Measurements from ENCODE around the gene CIDEA. TPM values are rescaled to one million over a fixed set of nuclear protein-coding genes. Genes with fewer than 3 reads are reported as not detected.
A peak's percentile ranks its signal among the peaks of the same experiment; 100 is the strongest.

Gene CIDEA
- total RNA-seq, 1 donor from 2014 or later = not detected

DNA sequence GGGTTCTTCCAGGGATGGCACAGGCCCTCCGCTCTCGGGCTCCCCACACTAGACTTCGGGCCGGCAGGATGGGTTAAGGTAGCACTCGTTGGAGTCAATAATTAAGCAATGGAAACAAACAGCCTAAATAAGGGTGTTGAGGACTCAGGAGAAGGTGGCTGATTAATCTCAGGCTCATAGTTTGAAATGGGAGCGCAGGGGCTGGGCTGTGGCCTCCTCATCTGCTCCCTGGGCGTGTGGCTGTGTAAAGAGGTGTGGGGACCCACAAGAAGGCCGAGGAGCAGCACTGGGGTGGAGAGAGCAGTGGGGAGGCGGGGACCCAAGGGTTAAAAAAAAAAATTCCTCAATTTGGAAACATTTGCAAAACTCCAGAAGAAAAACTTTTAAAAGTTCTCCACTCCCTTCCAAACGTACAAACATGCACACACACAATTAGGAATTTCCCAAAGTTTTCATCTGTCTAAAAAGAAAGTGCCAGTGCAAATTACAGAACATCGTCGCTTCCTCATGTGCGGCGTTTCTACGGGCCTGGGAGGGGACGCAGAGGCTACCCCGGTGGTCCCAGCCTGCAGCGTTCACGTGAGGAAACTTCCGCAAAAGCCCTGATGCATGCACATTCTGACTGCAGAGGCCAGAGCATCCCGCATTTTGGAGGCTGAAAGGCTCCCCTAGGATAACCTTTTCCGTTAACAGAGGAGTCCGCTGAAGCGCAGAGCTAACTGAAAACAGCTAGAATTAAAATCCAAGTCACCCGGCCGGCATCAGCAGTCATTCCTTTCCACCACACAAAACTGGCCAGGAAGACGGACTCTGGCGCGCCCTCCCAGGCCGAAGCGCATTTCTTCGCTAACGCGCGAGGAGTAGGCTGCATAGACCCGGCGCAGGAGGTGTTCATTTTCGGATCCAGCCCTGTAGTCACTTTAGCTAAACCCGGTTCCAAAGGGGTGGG is 52.9 kb downstream of the CIDEA start:
- Mint-ChIP-seq H3K4me3 (peak overlapping the region; percentile 93), H3K27ac (peak overlapping the region; percentile 96), H3K27me3 (peaks cover 30% of the 10 kb centered on the region), H3K4me1 (ENCODE audit: unreplicated experiment) (peaks cover 20% of the 10 kb centered on the region), H3K36me3 (peaks cover 21% of the 10 kb centered on the region), H3K9me3 (peaks cover 6% of the 10 kb centered on the region)
- TF ChIP-seq, protein P1, sequence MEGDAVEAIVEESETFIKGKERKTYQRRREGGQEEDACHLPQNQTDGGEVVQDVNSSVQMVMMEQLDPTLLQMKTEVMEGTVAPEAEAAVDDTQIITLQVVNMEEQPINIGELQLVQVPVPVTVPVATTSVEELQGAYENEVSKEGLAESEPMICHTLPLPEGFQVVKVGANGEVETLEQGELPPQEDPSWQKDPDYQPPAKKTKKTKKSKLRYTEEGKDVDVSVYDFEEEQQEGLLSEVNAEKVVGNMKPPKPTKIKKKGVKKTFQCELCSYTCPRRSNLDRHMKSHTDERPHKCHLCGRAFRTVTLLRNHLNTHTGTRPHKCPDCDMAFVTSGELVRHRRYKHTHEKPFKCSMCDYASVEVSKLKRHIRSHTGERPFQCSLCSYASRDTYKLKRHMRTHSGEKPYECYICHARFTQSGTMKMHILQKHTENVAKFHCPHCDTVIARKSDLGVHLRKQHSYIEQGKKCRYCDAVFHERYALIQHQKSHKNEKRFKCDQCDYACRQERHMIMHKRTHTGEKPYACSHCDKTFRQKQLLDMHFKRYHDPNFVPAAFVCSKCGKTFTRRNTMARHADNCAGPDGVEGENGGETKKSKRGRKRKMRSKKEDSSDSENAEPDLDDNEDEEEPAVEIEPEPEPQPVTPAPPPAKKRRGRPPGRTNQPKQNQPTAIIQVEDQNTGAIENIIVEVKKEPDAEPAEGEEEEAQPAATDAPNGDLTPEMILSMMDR (conservative IDR thresholded peaks at IDR 0.05) = no peak
- no peak for DNase-seq (ENCODE audit: extremely low spot score, unreplicated experiment)

DNA sequence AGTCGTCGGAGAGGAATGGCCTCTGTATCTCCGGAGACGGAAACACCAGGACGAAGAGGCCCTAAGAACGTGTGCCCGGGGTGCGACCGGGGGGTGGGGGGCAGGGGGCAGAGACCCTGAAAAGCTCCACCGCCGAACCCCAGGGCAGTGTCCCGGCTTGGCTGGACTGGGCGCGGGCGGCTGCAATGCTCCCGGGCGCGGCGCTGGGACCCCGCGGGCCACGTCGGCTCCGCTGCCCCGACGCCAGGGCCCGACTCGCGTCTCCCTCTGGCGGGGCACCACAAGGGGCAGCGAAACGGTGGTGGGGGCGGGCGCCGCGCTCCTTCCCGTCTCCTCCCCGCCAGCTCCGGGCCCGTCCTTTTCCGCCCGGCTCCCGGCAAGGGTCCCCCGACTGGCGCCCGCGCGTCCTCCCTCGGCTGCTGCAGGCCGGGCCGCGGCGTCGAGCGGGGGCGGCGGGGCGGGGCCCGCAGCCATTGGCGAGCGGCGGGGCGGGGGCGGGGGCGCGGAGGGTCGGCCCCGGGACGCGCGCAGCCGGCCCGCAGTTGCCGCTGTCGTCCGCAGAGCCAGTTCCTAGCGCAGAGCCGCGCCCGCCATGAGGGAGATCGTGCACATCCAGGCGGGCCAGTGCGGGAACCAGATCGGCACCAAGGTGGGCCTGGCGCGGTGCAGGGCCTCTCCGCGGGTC is 53.7 kb downstream of the CIDEA start, which contains the start of gene TUBB6:
TUBB6 (plus strand) TSS at position 541 of the 685 bp plus-strand sequence; CDS start at position 593, 52 bp downstream.
- Mint-ChIP-seq H3K27me3 (peaks cover 30% of the 10 kb centered on the region), H3K4me3 (peak within 1 kb of the TSS; percentile 93), H3K27ac (peak within 1 kb of the TSS; percentile 96), H3K9me3 (peaks cover 6% of the 10 kb centered on the region), H3K4me1 (ENCODE audit: unreplicated experiment) (peaks cover 20% of the 10 kb centered on the region), H3K36me3 (peaks cover 21% of the 10 kb centered on the region)
- no peak for DNase-seq (ENCODE audit: extremely low spot score, unreplicated experiment)
- TF ChIP-seq, protein P1 (conservative IDR thresholded peaks at IDR 0.05) = no peak

DNA sequence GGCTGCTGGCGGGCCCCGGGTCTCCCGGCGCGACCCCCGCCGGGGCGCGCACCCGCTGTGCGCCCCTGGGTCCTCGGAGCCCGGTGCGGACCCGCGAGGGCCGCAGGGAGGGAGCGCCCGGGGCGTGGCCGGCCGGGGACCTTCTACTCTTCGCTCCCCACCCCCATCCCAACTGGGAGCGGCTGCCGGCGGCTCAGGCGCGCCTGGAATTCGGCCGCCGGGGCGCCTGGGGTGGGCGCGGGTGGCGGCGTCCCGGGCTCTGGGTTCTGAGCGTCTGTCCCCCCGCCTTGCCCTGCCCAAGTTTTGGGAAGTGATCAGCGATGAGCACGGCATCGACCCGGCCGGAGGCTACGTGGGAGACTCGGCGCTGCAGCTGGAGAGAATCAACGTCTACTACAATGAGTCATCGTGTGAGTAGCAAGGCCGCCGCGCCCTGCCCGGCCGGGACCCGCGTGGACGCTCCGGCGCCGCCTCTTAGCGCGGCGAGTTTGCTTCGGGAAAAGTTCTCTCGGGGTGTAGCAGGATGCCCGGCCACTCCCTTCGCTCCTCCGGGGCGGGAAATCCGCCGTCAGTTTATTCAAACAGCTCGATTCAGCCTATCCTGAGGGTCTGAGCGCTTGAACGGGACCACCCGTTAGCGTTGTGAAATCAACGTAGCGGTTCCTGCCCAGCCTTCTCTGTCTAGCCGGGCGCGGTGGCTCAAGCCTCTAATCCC is 54.4 kb downstream of the CIDEA start:
- TF ChIP-seq, protein P1 (conservative IDR thresholded peaks at IDR 0.05) = no peak
- Mint-ChIP-seq H3K4me1 (ENCODE audit: unreplicated experiment) (peaks cover 27% of the 10 kb centered on the region), H3K27ac (peak overlapping the region; percentile 87), H3K4me3 (peak overlapping the region; percentile 90), H3K36me3 (peaks cover 28% of the 10 kb centered on the region), H3K27me3 (peaks cover 30% of the 10 kb centered on the region), H3K9me3 (peaks cover 6% of the 10 kb centered on the region)
- no peak for DNase-seq (ENCODE audit: extremely low spot score, unreplicated experiment)

DNA sequence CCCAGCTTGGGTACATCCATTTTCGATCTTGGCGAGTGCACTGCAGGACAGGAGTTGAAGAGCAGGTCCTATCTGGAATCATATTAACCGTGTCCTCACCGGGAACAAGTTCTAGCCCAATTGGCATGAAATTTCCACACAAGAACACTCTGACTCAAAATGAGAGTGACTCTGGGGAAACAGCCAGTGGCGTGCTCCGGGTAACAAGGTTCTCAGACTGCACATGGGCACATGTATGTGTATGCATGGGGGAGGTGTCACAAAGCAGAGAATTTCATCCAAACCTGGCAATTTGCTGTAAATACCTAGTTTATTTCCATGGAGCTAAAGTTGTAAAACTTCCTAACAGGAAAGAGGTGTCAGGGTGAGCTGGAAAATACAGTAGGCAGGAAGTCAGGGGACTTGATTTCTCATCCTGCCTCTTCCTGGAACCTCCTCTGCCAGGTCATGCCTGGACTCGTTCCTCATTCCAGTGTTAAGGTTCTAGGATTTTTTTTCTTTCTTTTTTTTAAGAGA is 55.6 kb downstream of the CIDEA start:
- Mint-ChIP-seq H3K27me3 (peaks cover 25% of the 10 kb centered on the region), H3K9me3 (peaks cover 6% of the 10 kb centered on the region), H3K36me3 (peaks cover 32% of the 10 kb centered on the region), H3K27ac (peak overlapping the region; percentile 67), H3K4me3 (peak overlapping the region; percentile 90), H3K4me1 (ENCODE audit: unreplicated experiment) (peaks cover 28% of the 10 kb centered on the region)
- no peak for DNase-seq (ENCODE audit: extremely low spot score, unreplicated experiment)
- TF ChIP-seq, protein P1 (conservative IDR thresholded peaks at IDR 0.05) = no peak

DNA sequence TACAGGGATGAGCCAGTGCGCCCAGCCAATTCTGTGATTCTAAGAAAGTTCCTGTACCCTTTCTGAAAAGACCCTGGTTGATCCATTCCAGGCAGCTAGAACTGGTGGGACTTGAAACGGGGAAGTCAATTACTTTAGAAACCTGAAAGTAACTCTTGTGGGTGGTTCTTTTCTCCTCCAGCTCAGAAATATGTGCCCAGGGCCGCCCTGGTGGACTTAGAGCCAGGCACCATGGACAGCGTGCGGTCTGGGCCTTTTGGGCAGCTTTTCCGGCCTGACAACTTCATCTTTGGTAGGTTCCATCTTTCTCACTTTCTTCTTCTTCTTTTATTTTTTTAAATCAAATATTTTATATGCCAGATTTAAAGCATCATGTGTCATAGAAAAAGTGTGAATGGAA is 56.6 kb downstream of the CIDEA start:
- H3K9me3 Mint-ChIP-seq = peaks cover 6% of the 10 kb centered on the region
- peaks cover 32% of the 10 kb centered on the region for H3K4me1 Mint-ChIP-seq (ENCODE audit: unreplicated experiment)
- H3K4me3 Mint-ChIP-seq = peak overlapping the region; percentile 60
- peaks cover 25% of the 10 kb centered on the region for H3K27me3 Mint-ChIP-seq
- peaks cover 36% of the 10 kb centered on the region for H3K36me3 Mint-ChIP-seq
- TF ChIP-seq, protein P1 (conservative IDR thresholded peaks at IDR 0.05) = no peak
- H3K27ac Mint-ChIP-seq = no peak overlapping the region
- DNase-seq (ENCODE audit: extremely low spot score, unreplicated experiment) = no peak

Data from type B pancreatic cell (in vitro differentiated cells).